CD4-positive, alpha-beta T cell (primary cell): ENCODE data around the gene LUC7L2. TPM values are rescaled to one million over a fixed set of nuclear protein-coding genes. Genes with fewer than 3 reads are reported as not detected.

ENCODE experiments used
- ATAC-seq: fragments of 200-7000 bp; cut with Tn5 transposase; one replicate; pipeline ENCODE4 v1.10.0; 2022; ENCODE audit warnings: mild to moderate bottlenecking; ENCODE audit not compliant: poor library complexity
- CTCF ChIA-PET: fragments of 350-600 bp; sonication (Branson Sonifier 250); formaldehyde crosslinking; loops from one replicate; lab custom pipeline; 2021; ENCODE audit warnings: antibody characterized with exemption, inconsistent platforms; lab: Charles Lee
- POLR2A ChIA-PET: fragments of 350-600 bp; sonication (Branson Sonifier 250); formaldehyde crosslinking; loops from one replicate; lab custom pipeline; 2021; ENCODE audit warnings: antibody characterized with exemption, inconsistent platforms; lab: Charles Lee
- DNase-seq, 14 experiments: peaks; one replicate each; pipeline ENCODE4 v3.0.0-alpha.2; 2013 to 2020; ENCODE audit warnings: mixed read lengths in 2 of 14
- H3K27ac ChIP-seq, 2 donors: one replicate each; pipeline versions ENCODE4 v1.5.1 to v1.7.0; 2013; ENCODE audit warnings: low read length in 2 of 2, low read depth in 1 of 2, mild to moderate bottlenecking in 1 of 2
- H3K27me3 ChIP-seq, 2 experiments: 1 replicate in 1 of 2; 2 replicates in 1 of 2; pipeline versions ENCODE4 v1.6.1 to v1.7.0; 2013; ENCODE audit warnings: low read length in 2 of 2, control low read depth in 1 of 2, mild to moderate bottlenecking in 1 of 2, moderate library complexity in 1 of 2; ENCODE audit not compliant: insufficient read depth in 2 of 2, control insufficient read depth in 1 of 2
- H3K36me3 ChIP-seq: one replicate; pipeline ENCODE4 v1.6.1; 2013; ENCODE audit warnings: low read length, control low read depth; ENCODE audit not compliant: insufficient read depth
- H3K4me1 ChIP-seq: one replicate; pipeline ENCODE4 v1.6.1; 2013; ENCODE audit warnings: low read length, control low read depth; ENCODE audit not compliant: insufficient read depth
- H3K4me3 ChIP-seq: one replicate; pipeline ENCODE4 v1.5.1; 2013; ENCODE audit warnings: mild to moderate bottlenecking, low read length, moderate library complexity
- H3K9me3 ChIP-seq, 2 experiments: 1 replicate in 1 of 2; 2 replicates in 1 of 2; pipeline versions ENCODE4 v1.6.1 to v1.7.0; 2013; ENCODE audit warnings: low read length in 2 of 2, mild to moderate bottlenecking in 2 of 2, control low read depth in 1 of 2, moderate library complexity in 1 of 2; ENCODE audit not compliant: control insufficient read depth in 1 of 2, insufficient read depth in 1 of 2
- H3K27ac Mint-ChIP-seq: one replicate; pipeline ENCODE4 v1.8.0; 2020; ENCODE audit warnings: mixed read lengths
- H3K27me3 Mint-ChIP-seq: one replicate; pipeline ENCODE4 v1.8.0; 2021; ENCODE audit warnings: mixed read lengths
- H3K36me3 Mint-ChIP-seq: one replicate; pipeline ENCODE4 v1.8.0; 2021; ENCODE audit warnings: low read depth, mixed read lengths
- H3K4me1 Mint-ChIP-seq: one replicate; pipeline ENCODE4 v1.8.0; 2021; ENCODE audit warnings: low read depth, mixed read lengths
- H3K4me3 Mint-ChIP-seq: one replicate; pipeline ENCODE4 v1.8.0; 2020; ENCODE audit warnings: mild to moderate bottlenecking, mixed read lengths
- H3K9me3 Mint-ChIP-seq: one replicate; pipeline ENCODE4 v1.8.0; 2020; ENCODE audit warnings: mixed read lengths
- intact Hi-C, 2 experiments: fragments of 100-400 bp; cut with DNase I in 1 of 2; cut with micrococcal nuclease in 1 of 2; formaldehyde crosslinking; loops; one replicate each; pipeline versions ENCODE4 v1.15.1 to v1.9.0; 2023 to 2025; cut with DNase I, micrococcal nuclease
- total RNA-seq, 174 experiments: library from RNA in 2 of 174; stranded (reverse) in 2 of 174; gene quantifications; one replicate each; pipeline ENCODE4 v1.2.3 and lab custom pipeline; 2021 to 2026
- TF ChIP-seq, protein P1 (sequence below): fragments of 200-600 bp; IDR thresholded peaks from one replicate; pipeline ENCODE4 v1.8.0; 2022; ENCODE audit warnings: antibody characterized with exemption, mild to moderate bottlenecking

The LUC7L2 gene
- total RNA-seq, 2 experiments from 2014 or later = 177 to 194 TPM

DNA sequence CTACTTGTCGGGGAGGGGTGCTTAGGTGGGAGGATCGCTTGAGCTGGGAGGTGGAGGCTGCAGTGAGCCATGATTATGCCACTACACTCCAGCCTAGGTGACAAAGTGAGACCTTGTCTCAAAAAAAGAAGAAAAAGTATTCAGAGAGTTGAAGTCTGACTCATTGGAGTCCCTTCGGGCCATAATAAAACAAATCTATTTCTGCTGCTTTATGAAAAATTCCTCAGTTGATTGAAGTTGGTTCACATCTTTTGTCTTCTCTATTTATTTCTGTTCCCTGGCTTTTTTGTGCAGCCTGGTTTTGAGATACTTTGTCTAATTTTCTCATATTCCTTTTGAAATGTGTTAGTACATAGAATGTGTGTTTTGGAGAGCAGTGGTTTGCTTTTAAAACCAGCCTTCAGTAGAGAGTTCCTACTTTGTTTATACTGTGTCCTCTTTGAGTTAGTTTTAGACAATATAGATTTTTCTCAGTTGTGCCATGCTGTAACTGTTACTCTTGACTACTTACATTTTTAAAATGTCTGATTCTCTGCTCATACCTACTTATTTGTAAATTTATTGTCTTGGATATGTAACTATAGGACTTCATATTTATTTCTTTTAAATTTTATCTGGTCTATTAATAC is 36.7 kb downstream of the LUC7L2 start:
- H3K9me3 ChIP-seq = no peaks in the 10 kb centered on the region
- ChIA-PET CTCF (no interaction called here), POLR2A (interaction anchor here (0.7 kb wide), 1 partner anchor 36 kb away, joined by 4 read pairs; the partner anchor contains the start of gene LUC7L2)
- peaks cover 21% of the 10 kb centered on the region for H3K4me1 ChIP-seq
- Mint-ChIP-seq H3K4me3 (peak overlapping the region; percentile 3), H3K36me3 (peaks cover 64% of the 10 kb centered on the region), H3K9me3 (no peaks in the 10 kb centered on the region), H3K27ac (peak overlapping the region; percentile 58), H3K4me1 (peaks cover 46% of the 10 kb centered on the region), H3K27me3 (no peaks in the 10 kb centered on the region)
- intact Hi-C loops = no loop called here
- no peaks in the 10 kb centered on the region for H3K27me3 ChIP-seq
- DNase-seq = no peak
- no peak for ATAC-seq
- TF ChIP-seq, protein P1, sequence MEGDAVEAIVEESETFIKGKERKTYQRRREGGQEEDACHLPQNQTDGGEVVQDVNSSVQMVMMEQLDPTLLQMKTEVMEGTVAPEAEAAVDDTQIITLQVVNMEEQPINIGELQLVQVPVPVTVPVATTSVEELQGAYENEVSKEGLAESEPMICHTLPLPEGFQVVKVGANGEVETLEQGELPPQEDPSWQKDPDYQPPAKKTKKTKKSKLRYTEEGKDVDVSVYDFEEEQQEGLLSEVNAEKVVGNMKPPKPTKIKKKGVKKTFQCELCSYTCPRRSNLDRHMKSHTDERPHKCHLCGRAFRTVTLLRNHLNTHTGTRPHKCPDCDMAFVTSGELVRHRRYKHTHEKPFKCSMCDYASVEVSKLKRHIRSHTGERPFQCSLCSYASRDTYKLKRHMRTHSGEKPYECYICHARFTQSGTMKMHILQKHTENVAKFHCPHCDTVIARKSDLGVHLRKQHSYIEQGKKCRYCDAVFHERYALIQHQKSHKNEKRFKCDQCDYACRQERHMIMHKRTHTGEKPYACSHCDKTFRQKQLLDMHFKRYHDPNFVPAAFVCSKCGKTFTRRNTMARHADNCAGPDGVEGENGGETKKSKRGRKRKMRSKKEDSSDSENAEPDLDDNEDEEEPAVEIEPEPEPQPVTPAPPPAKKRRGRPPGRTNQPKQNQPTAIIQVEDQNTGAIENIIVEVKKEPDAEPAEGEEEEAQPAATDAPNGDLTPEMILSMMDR = no peak
- H3K27ac ChIP-seq = no peak overlapping the region
- H3K36me3 ChIP-seq = peaks cover 51% of the 10 kb centered on the region
- no peak overlapping the region for H3K4me3 ChIP-seq

DNA sequence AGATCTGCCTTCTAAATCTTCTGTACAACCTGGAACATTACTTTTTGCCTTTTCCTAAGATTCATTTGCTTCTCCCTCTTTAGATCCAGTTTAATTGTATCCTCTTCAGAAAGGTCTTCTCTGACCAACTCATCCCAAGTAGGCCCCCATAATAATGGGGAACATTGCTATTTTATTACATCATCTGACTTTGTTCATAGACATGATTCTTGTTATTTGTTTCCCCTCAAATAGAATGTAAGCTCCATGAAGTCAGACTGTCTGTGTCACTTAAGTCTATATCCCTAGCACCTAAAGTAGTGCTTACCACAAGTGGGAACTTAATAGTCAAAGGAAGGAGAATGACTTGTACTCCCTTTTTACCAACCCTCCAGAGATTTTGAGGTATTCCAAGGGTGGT is 37.5 kb downstream of the LUC7L2 start:
- DNase-seq (no peak), ATAC-seq (no peak)
- Mint-ChIP-seq H3K27ac (no peak overlapping the region), H3K9me3 (no peaks in the 10 kb centered on the region), H3K27me3 (no peaks in the 10 kb centered on the region), H3K4me1 (peaks cover 40% of the 10 kb centered on the region), H3K36me3 (peaks cover 63% of the 10 kb centered on the region), H3K4me3 (no peak overlapping the region)
- intact Hi-C loops = no loop called here
- CTCF ChIA-PET = no interaction called here
- Histone ChIP-seq H3K4me3 (no peak overlapping the region), H3K27ac (no peak overlapping the region), H3K36me3 (peaks cover 55% of the 10 kb centered on the region), H3K4me1 (peaks cover 21% of the 10 kb centered on the region), H3K9me3 (no peaks in the 10 kb centered on the region), H3K27me3 (no peaks in the 10 kb centered on the region)
- POLR2A ChIA-PET = no interaction called here
- TF ChIP-seq, protein P1 = no peak

DNA sequence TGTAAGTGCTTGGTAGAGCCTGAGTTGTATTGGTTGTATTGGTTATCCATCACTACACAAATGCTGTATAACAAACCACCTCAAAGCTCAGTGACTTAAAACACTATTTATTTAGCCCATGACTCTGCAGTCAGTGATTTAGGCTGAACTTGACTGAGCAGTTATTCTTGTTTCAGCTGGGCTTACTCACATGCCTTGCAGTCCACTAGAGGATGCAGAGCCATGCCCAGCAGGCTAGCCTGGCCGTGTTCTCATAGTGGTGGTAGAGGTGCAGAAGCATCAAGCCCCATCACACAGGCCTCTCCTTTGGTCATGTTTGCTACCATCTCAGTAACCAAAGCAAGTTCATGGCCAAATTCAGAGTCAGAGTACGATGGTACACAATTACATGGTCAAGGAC is 43.9 kb downstream of the LUC7L2 start:
- ATAC-seq (no peak), DNase-seq (no peak)
- H3K36me3 ChIP-seq = peaks cover 87% of the 10 kb centered on the region
- Mint-ChIP-seq H3K27me3 (no peaks in the 10 kb centered on the region), H3K27ac (no peak overlapping the region), H3K36me3 (peaks cover 89% of the 10 kb centered on the region), H3K4me1 (no peaks in the 10 kb centered on the region), H3K4me3 (no peak overlapping the region), H3K9me3 (no peaks in the 10 kb centered on the region)
- CTCF ChIA-PET = no interaction called here
- no peak overlapping the region for H3K27ac ChIP-seq
- H3K4me1 ChIP-seq = no peaks in the 10 kb centered on the region
- H3K27me3 ChIP-seq = no peaks in the 10 kb centered on the region
- intact Hi-C loops = no loop called here
- H3K9me3 ChIP-seq = no peaks in the 10 kb centered on the region
- TF ChIP-seq, protein P1 = no peak
- H3K4me3 ChIP-seq = no peak overlapping the region
- POLR2A ChIA-PET = no interaction called here
